HG03442 (cell line): Measurements from ENCODE around the gene DDR2.
"Not testable (repeated sequence)": the region's sequence is repeated elsewhere in the genome, so short reads cannot be mapped to it uniquely, and the experiment has no call there.

Experiments
- ATAC-seq: cut with Tn5 transposase; IDR thresholded peaks from one replicate; pipeline ENCODE4 v1.9.1; 2021; ENCODE audit warnings: mild to moderate bottlenecking, moderate library complexity; ENCODE audit not compliant: unreplicated experiment

The DDR2 gene

GRCh38 chr1:162755306-162755705 lies 123.0 kb downstream of the DDR2 start:
- no peak for ATAC-seq

GRCh38 chr1:162756523-162756922 lies 124.3 kb downstream of the DDR2 start:
- no peak for ATAC-seq

- ATAC-seq, result no peak
These were observed 125.2 kb downstream of the DDR2 start for GRCh38 chr1:162757476-162757875.

GRCh38 chr1:162765788-162766187 lies 133.5 kb downstream of the DDR2 start:
- no peak for ATAC-seq

GRCh38 chr1:162772571-162773154 lies 140.4 kb downstream of the DDR2 start:
- ATAC-seq, result no peak

- no peak for ATAC-seq
These were observed 141.7 kb downstream of the DDR2 start for GRCh38 chr1:162774007-162774406.

GRCh38 chr1:162779043-162779442 lies 146.8 kb downstream of the DDR2 start:
- no peak for ATAC-seq

GRCh38 chr1:162782671-162783070 lies 150.4 kb downstream of the DDR2 start:
- ATAC-seq, result no peak

- not testable (repeated sequence) for ATAC-seq
These were observed 152.7 kb downstream of the DDR2 start for GRCh38 chr1:162784926-162785325.

GRCh38 chr1:162788783-162789182 lies 156.5 kb downstream of the DDR2 start:
- not testable (repeated sequence) for ATAC-seq

GRCh38 chr1:162790303-162790984 lies 158.2 kb downstream of the DDR2 start, which contains the start of gene HSD17B7:
Gene HSD17B7 (plus strand): TSS chr1:162790702. CDS start chr1:162790801, 99 bp downstream.
- peak; percentile 100 for ATAC-seq

GRCh38 chr1:162790985-162791357 lies 158.7 kb downstream of the DDR2 start:
- peak; percentile 7 for ATAC-seq

GRCh38 chr1:162794284-162794683 lies 162.0 kb downstream of the DDR2 start:
- not testable (repeated sequence) for ATAC-seq

- ATAC-seq, result not testable (repeated sequence)
These were observed 164.5 kb downstream of the DDR2 start for GRCh38 chr1:162796617-162797279.

- ATAC-seq, result not testable (repeated sequence)
These were observed 167.9 kb downstream of the DDR2 start for GRCh38 chr1:162799995-162800830.

GRCh38 chr1:162807503-162807902 lies 175.2 kb downstream of the DDR2 start:
- ATAC-seq, result not testable (repeated sequence)

- ATAC-seq, result not testable (repeated sequence)
These were observed 180.1 kb downstream of the DDR2 start for GRCh38 chr1:162812357-162812756.

- ATAC-seq, result not testable (repeated sequence)
These were observed 185.9 kb downstream of the DDR2 start for GRCh38 chr1:162818136-162818535.

- ATAC-seq, result not testable (repeated sequence)
These were observed 186.4 kb downstream of the DDR2 start for GRCh38 chr1:162818666-162819065.

GRCh38 chr1:162822391-162823200 lies 190.3 kb downstream of the DDR2 start:
- ATAC-seq, result peak; percentile 55
